Spleen (tissue), 11 donors: ENCODE data around the gene RTL10. TPM values are rescaled to one million over a fixed set of nuclear protein-coding genes. Genes with fewer than 3 reads are reported as not detected.

Experiments
- DNase-seq: peaks from one replicate; pipeline ENCODE4 v3.0.0-alpha.2; 2020
- H3K27ac ChIP-seq, 8 donors: fragments of 200-600 bp; sonication (generic) in 7 of 8; 1 replicate in 4 of 8; 2 replicates in 4 of 8; pipeline versions ENCODE4 v1.5.0 to v1.8.0; 2016 to 2021; ENCODE audit warnings: inconsistent platforms in 4 of 8, mild to moderate bottlenecking in 4 of 8, moderate library complexity in 1 of 8
- H3K27me3 ChIP-seq, 7 donors: fragments of 200-600 bp; sonication (generic) in 6 of 7; replicated peaks in 1 of 7; 1 replicate in 4 of 7; 2 replicates in 3 of 7; pipeline versions ENCODE4 v1.5.0 to v1.8.0; 2016 to 2021; ENCODE audit warnings: inconsistent platforms in 3 of 7, mild to moderate bottlenecking in 1 of 7
- H3K36me3 ChIP-seq, 6 donors: fragments of 200-600 bp; sonication (generic) in 5 of 6; 1 replicate in 4 of 6; 2 replicates in 2 of 6; pipeline versions ENCODE4 v1.5.0 to v1.8.0; 2016 to 2021; ENCODE audit warnings: inconsistent platforms in 2 of 6
- H3K4me1 ChIP-seq, 6 donors: fragments of 200-600 bp; sonication (generic) in 5 of 6; 1 replicate in 3 of 6; 2 replicates in 3 of 6; pipeline versions ENCODE4 v1.5.0 to v1.8.0; 2016 to 2021; ENCODE audit warnings: inconsistent platforms in 3 of 6
- H3K4me3 ChIP-seq, 8 donors: fragments of 200-600 bp; sonication (generic) in 7 of 8; 1 replicate in 4 of 8; 2 replicates in 4 of 8; pipeline versions ENCODE4 v1.5.0 to v1.8.0; 2016 to 2021; ENCODE audit warnings: inconsistent platforms in 4 of 8, mild to moderate bottlenecking in 4 of 8, moderate library complexity in 2 of 8
- H3K9me3 ChIP-seq, 8 donors: fragments of 200-600 bp; sonication (generic) in 7 of 8; 1 replicate in 4 of 8; 2 replicates in 4 of 8; pipeline versions ENCODE4 v1.5.0 to v1.8.0; 2016 to 2021; ENCODE audit warnings: inconsistent platforms in 4 of 8
- CTCF ChIP-seq, 11 experiments: fragments of 200-600 bp in 7 of 11; fragments of 450-650 bp in 4 of 11; sonication (generic) in 4 of 11; IDR thresholded peaks in 8 of 11; conservative IDR thresholded peaks in 3 of 11; 1 replicate in 7 of 11; 2 replicates in 4 of 11; pipeline versions ENCODE4 v1.4.0 to v1.8.0; 2016 to 2021; ENCODE audit warnings: antibody characterized with exemption in 11 of 11, inconsistent platforms in 4 of 11, mild to moderate bottlenecking in 1 of 11
- POLR2A ChIP-seq, 3 donors: fragments of 450-650 bp; IDR thresholded peaks; one replicate each; pipeline ENCODE4 v1.5.1; 2017; ENCODE audit warnings: antibody characterized with exemption in 3 of 3, mild to moderate bottlenecking in 1 of 3
- POLR2AphosphoS5 ChIP-seq, 3 donors: sonication (generic); formaldehyde crosslinking; IDR thresholded peaks; one replicate each; pipeline ENCODE4 v1.5.1; 2017; ENCODE audit warnings: antibody characterized with exemption in 3 of 3
- WGBS, 5 donors: extraction: QIAGEN DNeasy Blood & Tissue Kit in 3 of 5; methylation state at CpG; one replicate each; pipeline versions ENCODE4 v1.1.5 to v1.1.7; 2013 to 2018; 5-methylcytosine and 5-hydroxymethylcytosine counted together
- intact Hi-C: fragments of 100-400 bp; cut with DNase I; formaldehyde crosslinking; loops from one replicate; pipeline ENCODE4 v1.15.0; 2023; ENCODE audit warnings: low total_unique reads
- polyA plus RNA-seq, 3 donors: library from polyadenylated mRNA; stranded (reverse); fragments of 200-250 nt; gene quantifications; one replicate each; pipeline ENCODE4 v1.2.1, GENCODE V29; 2013
- total RNA-seq, 7 donors: library from RNA; depleted of rRNA in 3 of 7; stranded (reverse); fragments of >200 nt in 3 of 7; fragmentation: NEBNext Ultra II Directional in 4 of 7; extraction: Animal tissue kit (Norgen Biotek cat#: 25700) in 4 of 7; gene quantifications; one replicate each; pipeline versions ENCODE4 v1.1.0 to v1.2.1, GENCODE V29; 2016 to 2021
- donor health status: healthy with polysubstance abuse.
- donor health status: DM: no; HTN: no; CAD: no; lungs with moderate emphysema.
- donor health status: DM: no; HTN: no; CAD: no.
- donor health status: Bipolar disorder and iron deficiency.
- donor health status: healthy.
- donor health status: DM: no; HTN: no; CAD: no.
- donor health status: DM: yes; HTN: yes; CAD: no.

The RTL10 gene
- total and polyA plus RNA-seq, 10 donors, result 8.3 to 22.9 (median 17.8) TPM

DNA sequence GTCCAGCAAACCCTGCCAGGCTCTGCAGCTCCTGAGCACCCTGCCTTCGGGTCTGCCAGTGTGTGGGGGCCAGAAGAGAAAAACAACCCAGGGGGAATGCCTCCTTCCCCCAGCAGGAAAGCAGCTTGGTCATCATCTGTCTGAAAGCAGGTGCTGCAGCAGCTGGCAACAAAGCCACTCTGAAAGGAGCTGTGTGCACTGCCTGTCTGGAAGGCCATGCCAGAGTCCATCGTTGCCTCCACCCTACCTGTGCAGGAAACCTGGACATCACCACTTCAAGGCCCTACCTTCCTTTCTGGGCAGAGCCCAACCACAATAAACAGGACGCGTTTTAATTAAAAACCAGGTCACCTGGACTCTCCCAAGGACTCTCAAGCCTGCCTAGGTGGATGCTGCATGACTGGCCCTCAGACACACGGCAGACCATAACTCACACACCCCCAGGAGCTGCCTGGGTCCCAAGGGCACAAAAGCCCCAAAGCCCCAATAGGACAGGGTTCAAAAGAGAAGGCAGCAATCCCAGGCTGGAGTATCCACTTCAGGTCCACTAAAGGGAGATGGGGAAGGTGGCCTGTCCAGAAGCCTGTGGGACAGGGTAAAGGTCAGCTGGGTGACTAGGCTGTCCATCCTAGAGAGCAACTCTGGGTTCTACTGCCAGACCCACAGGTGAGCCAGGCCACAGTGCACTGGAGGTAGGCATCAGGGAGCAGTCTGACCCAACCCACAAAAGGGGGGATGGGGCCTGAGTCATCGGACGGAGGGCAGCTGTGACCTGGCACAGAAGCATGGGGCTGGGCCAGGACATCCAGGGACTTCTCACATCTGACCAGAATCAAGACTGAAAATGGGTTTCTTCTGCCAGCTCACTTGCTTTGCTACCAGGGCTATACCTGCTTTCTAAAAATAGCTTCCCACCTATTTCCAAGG is 6.1 kb downstream of the RTL10 start:
- Histone ChIP-seq H3K36me3 (peaks cover 0 to 47% (median 22%) of the 10 kb centered on the region in 6 donors), H3K27me3 (no peaks in the 10 kb centered on the region), H3K4me1 (peaks cover 30 to 88% (median 60%) of the 10 kb centered on the region in 6 donors), H3K9me3 (no peaks in the 10 kb centered on the region), H3K4me3 (no peak overlapping the region), H3K27ac (peak overlapping the region in 4 of 8 donors; percentile 2 to 42 (median 18))
- WGBS, 5 donors, result 65 to 79% (median 76%) methylated on average over 6 to 7 of the region's 7 CpGs
- TF ChIP-seq POLR2AphosphoS5 (IDR thresholded peaks at IDR 0.05), result no peak
- TF ChIP-seq CTCF (IDR thresholded peaks at IDR 0.05 in 8 of 11, conservative IDR thresholded peaks at IDR 0.05 in 3 of 11), result no peak
- no peak for TF ChIP-seq POLR2A (IDR thresholded peaks at IDR 0.05)
- intact Hi-C loops, result no loop called here
- DNase-seq, result no peak

DNA sequence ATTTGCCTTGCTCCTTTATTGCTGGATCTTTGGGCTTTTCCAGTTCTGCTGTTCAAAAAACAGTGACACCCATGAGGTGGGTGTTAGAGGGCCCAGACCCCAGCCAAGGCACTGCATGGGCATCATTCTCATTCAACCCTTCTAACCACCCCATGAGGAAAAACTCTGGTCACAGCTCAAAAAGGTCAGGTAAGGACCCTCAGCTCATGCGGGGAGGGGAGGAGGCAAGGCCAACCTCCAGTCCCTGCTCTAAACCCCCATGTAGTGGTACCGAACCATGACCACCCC is 7.4 kb downstream of the RTL10 start:
- intact Hi-C loops, result no loop called here
- Histone ChIP-seq H3K4me3 (no peak overlapping the region), H3K9me3 (no peaks in the 10 kb centered on the region), H3K36me3 (peaks cover 0 to 42% (median 19%) of the 10 kb centered on the region in 6 donors), H3K4me1 (peaks cover 23 to 88% (median 60%) of the 10 kb centered on the region in 6 donors), H3K27ac (no peak overlapping the region), H3K27me3 (no peaks in the 10 kb centered on the region)
- no peak for DNase-seq
- TF ChIP-seq POLR2AphosphoS5 (IDR thresholded peaks at IDR 0.05), result no peak
- no peak for TF ChIP-seq CTCF (IDR thresholded peaks at IDR 0.05 in 8 of 11, conservative IDR thresholded peaks at IDR 0.05 in 3 of 11)
- no peak for TF ChIP-seq POLR2A (IDR thresholded peaks at IDR 0.05)
- WGBS, 5 donors, result 95 to 100% (median 97%) methylated on average over 2 of the region's 2 CpGs

GRCh38 chr22:19846620-19847344 is 7.9 kb downstream of the RTL10 start:
- TF ChIP-seq CTCF (IDR thresholded peaks at IDR 0.05 in 8 of 11, conservative IDR thresholded peaks at IDR 0.05 in 3 of 11) (no peak), POLR2AphosphoS5 (IDR thresholded peaks at IDR 0.05) (no peak)
- Histone ChIP-seq H3K9me3 (no peaks in the 10 kb centered on the region), H3K27me3 (no peaks in the 10 kb centered on the region), H3K27ac (no peak overlapping the region), H3K4me1 (peaks cover 23 to 88% (median 62%) of the 10 kb centered on the region in 6 donors), H3K4me3 (no peak overlapping the region), H3K36me3 (peaks cover 0 to 36% (median 14%) of the 10 kb centered on the region in 6 donors)
- 89 to 97% (median 96%) methylated on average over 7 to 9 of the region's 9 CpGs for WGBS, 5 donors
- DNase-seq, result no peak
- intact Hi-C loops, result no loop called here
